CD4-positive, alpha-beta T cell treated with Interleukin-1 beta for 1 hour (primary cell): Measurements from ENCODE around the gene CDCA4.

Experiments
- DNase-seq, 2 donors: peaks; one replicate each; pipeline ENCODE4 v3.0.0-alpha.2; 2020 to 2022

The CDCA4 gene

GRCh38 chr14:104972301-104973134, 48.4 kb downstream of the CDCA4 start:
- no peak for DNase-seq

- DNase-seq, result no peak
These were observed 49.2 kb downstream of the CDCA4 start for GRCh38 chr14:104971447-104972240.

GRCh38 chr14:104970231-104971068, 50.4 kb downstream of the CDCA4 start:
- DNase-seq, result no peak

- DNase-seq, result no peak
These were observed 51.1 kb downstream of the CDCA4 start for GRCh38 chr14:104969741-104970230.

- DNase-seq, result no peak
These were observed 52.1 kb downstream of the CDCA4 start for GRCh38 chr14:104968541-104969401.

GRCh38 chr14:104968153-104968527, 52.7 kb downstream of the CDCA4 start:
- DNase-seq, result no peak

- no peak for DNase-seq
These were observed 53.3 kb downstream of the CDCA4 start for GRCh38 chr14:104967386-104968152.

- no peak for DNase-seq
These were observed 53.9 kb downstream of the CDCA4 start for GRCh38 chr14:104966981-104967385.

GRCh38 chr14:104966261-104966865, 54.5 kb downstream of the CDCA4 start:
- DNase-seq, result no peak

GRCh38 chr14:104965561-104966231, 55.2 kb downstream of the CDCA4 start:
- DNase-seq, result no peak

GRCh38 chr14:104964546-104964945, 56.3 kb downstream of the CDCA4 start:
- DNase-seq, result no peak
